ENCODE results near the gene FANK1. TPM values are rescaled to one million over a fixed set of nuclear protein-coding genes. Genes with fewer than 3 reads are reported as not detected.

Gene FANK1
- total and polyA plus RNA-seq, 2 donors from 2014 or later = 8.6 to 13.4 TPM

- no peak for TF ChIP-seq CTCF (IDR thresholded peaks at IDR 0.05; ENCODE audit: borderline replicate concordance, extremely low read depth, insufficient read depth)
- DNase-seq = peak in 2 of 5 donors; percentile 14 to 22
- Histone ChIP-seq H3K27me3 (ENCODE audit: control insufficient read depth, insufficient read depth, low read length) (no peaks in the 10 kb centered on the region), H3K4me1 (ENCODE audit: control insufficient read depth in 2 of 3, insufficient read depth in 2 of 3, low read depth in 1 of 3, low read length in 3 of 3) (no peaks in the 10 kb centered on the region), H3K27ac (ENCODE audit: low read depth in 2 of 2, low read length in 2 of 2) (no peak overlapping the region), H3K4me3 (ENCODE audit: low read length in 3 of 3) (no peak overlapping the region), H3K36me3 (ENCODE audit: control insufficient read depth in 2 of 3, insufficient read depth in 3 of 3, low read length in 3 of 3) (peaks cover 0 to 7% (median 7%) of the 10 kb centered on the region in 3 donors), H3K9me3 (ENCODE audit: control insufficient read depth in 2 of 3, insufficient read depth in 1 of 3, low read length in 3 of 3) (peaks cover 0 to 8% (median under 1%) of the 10 kb centered on the region in 3 donors), H3K9ac (ENCODE audit: low read length in 3 of 3) (no peak overlapping the region)
- intact Hi-C loops (cut with DNase I) = no loop called here
- no peak for FAIRE-seq
These were observed 25.0 kb upstream of the FANK1 start for GRCh38 chr10:125871338-125871737.

- intact Hi-C loops (cut with DNase I) = no loop called here
- H3K4me1 ChIP-seq (ENCODE audit: control insufficient read depth in 2 of 3, insufficient read depth in 2 of 3, low read depth in 1 of 3, low read length in 3 of 3) = no peaks in the 10 kb centered on the region
- no peak overlapping the region for H3K27ac ChIP-seq (ENCODE audit: low read depth in 2 of 2, low read length in 2 of 2)
- peaks cover 0 to 6% (median 0%) of the 10 kb centered on the region in 3 donors for H3K36me3 ChIP-seq (ENCODE audit: control insufficient read depth in 2 of 3, insufficient read depth in 3 of 3, low read length in 3 of 3)
- H3K9me3 ChIP-seq (ENCODE audit: control insufficient read depth in 2 of 3, insufficient read depth in 1 of 3, low read length in 3 of 3) = peaks cover 0 to 13% (median 2%) of the 10 kb centered on the region in 3 donors
- no peaks in the 10 kb centered on the region for H3K27me3 ChIP-seq (ENCODE audit: control insufficient read depth, insufficient read depth, low read length)
- no peak for FAIRE-seq
- DNase-seq = no peak
- no peak for TF ChIP-seq CTCF (IDR thresholded peaks at IDR 0.05; ENCODE audit: borderline replicate concordance, extremely low read depth, insufficient read depth)
- no peak overlapping the region for H3K4me3 ChIP-seq (ENCODE audit: low read length in 3 of 3)
- no peak overlapping the region for H3K9ac ChIP-seq (ENCODE audit: low read length in 3 of 3)
These were observed 17.2 kb upstream of the FANK1 start for GRCh38 chr10:125878957-125879835.

- Histone ChIP-seq H3K4me1 (ENCODE audit: control insufficient read depth in 2 of 3, insufficient read depth in 2 of 3, low read depth in 1 of 3, low read length in 3 of 3) (no peaks in the 10 kb centered on the region), H3K9me3 (ENCODE audit: control insufficient read depth in 2 of 3, insufficient read depth in 1 of 3, low read length in 3 of 3) (peaks cover 0 to 10% (median 2%) of the 10 kb centered on the region in 3 donors), H3K27me3 (ENCODE audit: control insufficient read depth, insufficient read depth, low read length) (no peaks in the 10 kb centered on the region), H3K27ac (ENCODE audit: low read depth in 2 of 2, low read length in 2 of 2) (no peak overlapping the region), H3K9ac (ENCODE audit: low read length in 3 of 3) (no peak overlapping the region), H3K4me3 (ENCODE audit: low read length in 3 of 3) (no peak overlapping the region), H3K36me3 (ENCODE audit: control insufficient read depth in 2 of 3, insufficient read depth in 3 of 3, low read length in 3 of 3) (peaks cover 0 to 6% (median 0%) of the 10 kb centered on the region in 3 donors)
- DNase-seq (no peak), FAIRE-seq (no peak)
- intact Hi-C loops (cut with DNase I) = no loop called here
- TF ChIP-seq CTCF (IDR thresholded peaks at IDR 0.05; ENCODE audit: borderline replicate concordance, extremely low read depth, insufficient read depth) = no peak
These were observed 15.6 kb upstream of the FANK1 start for GRCh38 chr10:125880719-125881118.

Data from kidney (tissue), 14 donors.